ENCODE results near the gene C17orf107.
A peak's percentile ranks its signal among the peaks of the same experiment; 100 is the strongest.

Gene C17orf107

DNA sequence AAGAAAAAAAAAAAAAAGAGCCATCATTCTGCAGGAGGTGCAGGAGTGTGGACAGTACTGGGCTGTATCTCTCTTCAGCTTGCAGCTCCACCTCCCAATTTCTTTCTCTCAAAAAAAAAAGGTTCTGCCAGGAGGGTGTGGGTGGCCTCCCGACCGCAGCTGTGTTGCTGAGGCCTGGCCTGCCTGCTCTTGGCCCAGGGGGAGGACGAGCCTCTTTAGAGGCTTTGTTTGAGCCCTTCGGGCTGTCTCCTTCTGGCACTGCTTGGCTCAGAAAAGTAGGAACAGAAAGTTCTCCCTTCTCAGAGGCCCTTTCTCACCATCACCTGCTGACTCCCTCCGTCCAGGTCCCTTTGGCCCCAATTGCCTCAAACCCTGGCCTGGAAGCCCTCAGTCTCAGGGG is 22.2 kb upstream of the C17orf107 start:
- DNase-seq (ENCODE audit: low read depth): no peak

DNA sequence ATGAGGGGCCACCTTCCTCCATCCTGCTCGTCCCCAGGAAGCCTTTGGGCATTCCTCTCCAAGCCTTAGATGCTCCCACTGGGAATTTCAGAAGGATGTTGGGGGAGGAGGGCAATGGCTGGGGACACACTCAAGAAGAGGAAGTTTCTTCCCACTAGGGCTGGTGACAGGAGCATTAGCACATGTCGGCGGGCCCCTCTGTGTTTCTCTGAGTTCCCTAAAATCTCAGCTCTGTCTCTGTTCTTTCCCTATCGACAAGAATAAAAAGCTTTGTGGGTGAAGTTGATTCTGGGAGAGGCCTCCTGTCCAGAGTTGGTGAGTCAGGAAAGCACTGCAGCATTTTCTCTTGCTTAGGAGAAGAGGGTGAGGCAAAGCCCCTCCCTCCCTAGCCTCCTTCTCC is 19.7 kb upstream of the C17orf107 start:
- DNase-seq (ENCODE audit: low read depth): no peak

DNA sequence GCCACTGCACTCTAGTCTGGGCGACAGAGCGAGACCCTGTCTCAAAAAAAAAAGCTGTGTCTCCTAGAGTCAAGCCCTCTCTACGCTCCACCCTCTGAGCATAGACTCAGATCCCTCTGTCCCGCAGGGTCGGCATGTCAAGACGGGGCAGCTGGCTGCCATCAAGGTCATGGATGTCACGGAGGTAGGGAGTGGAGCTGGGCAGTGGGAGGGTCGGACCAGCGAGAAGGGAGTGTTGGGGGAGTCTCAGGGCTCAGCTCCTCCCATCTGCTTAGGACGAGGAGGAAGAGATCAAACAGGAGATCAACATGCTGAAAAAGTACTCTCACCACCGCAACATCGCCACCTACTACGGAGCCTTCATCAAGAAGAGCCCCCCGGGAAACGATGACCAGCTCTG is 18.5 kb upstream of the C17orf107 start:
- no peak for DNase-seq (ENCODE audit: low read depth)

DNA sequence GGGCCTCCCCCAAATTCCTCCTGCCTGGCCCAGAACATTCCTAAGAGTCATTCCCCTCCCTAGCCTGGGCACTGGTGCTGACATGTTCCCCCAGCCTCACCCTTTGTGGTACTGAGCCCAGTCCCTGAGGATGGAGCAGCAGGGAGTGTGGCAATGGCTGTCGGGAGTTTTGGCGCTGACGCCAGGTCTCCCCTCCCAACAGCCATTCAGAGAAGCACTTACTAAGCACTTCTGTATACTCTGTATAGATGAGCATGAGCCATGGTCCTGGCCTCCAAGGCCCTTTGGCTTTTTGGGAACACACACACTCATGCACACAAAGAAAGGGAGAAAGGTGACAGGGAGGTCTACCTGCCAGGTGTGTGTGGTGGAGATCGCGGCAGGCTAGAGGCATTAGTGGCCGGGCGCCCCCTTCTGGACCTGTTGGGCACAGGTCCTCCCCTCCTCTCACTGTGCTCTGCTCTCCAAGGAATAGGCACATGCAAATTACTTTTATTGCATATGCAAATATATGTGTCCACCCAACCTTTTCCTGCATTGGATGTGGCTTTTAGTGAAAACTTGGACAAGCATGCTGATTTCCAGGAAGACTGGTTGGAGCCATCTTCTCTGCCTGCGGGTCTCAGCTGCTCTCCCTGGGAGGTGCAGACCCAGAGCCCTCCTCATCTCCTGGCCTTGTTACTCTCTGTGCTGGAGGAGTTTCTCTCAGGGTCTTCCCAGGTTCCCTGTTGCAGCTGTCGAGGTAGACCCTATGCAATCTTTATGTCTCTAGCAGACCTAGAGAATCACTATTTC is 17.4 kb upstream of the C17orf107 start:
- peak; percentile 48 for DNase-seq (ENCODE audit: low read depth)

DNA sequence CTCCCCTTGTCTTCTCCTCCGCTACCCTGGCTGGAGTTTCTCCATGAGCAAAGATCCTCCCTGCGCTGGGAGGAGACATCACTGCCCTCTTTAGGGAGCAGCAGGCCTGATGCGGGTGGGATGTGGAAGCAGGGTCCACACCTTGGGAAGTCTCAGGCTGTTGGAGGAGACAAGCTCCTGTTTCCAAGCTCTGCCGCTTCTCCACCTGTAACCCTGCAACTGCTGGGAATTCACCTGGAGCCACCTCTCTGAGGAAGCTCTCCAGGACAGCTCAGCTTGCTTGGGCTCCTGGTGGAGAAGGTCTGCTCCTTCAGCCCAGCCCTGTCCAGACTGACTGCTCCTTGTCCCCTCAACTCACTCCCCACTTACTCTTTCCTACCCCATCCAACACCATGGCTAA is 14.8 kb upstream of the C17orf107 start:
- no peak for DNase-seq (ENCODE audit: low read depth)

DNA sequence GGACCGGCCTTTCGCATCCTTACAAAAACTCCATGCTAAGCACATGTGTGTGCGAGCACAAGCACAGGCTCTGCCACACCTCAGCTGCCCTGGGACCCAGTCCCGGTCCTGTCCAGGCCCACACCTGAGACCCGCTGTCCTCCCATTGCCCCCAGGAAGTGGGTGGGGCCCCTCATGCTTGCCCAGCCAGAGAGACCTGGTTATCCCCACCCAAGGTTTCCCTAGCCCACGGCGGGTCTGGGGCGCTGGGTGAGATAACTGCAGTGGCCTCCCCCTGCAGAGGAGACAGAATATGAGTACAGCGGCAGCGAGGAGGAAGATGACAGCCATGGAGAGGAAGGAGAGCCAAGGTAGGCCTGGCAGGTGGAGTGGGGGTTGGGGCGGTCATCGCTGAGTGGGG is 12.5 kb upstream of the C17orf107 start:
- DNase-seq (ENCODE audit: low read depth): no peak

DNA sequence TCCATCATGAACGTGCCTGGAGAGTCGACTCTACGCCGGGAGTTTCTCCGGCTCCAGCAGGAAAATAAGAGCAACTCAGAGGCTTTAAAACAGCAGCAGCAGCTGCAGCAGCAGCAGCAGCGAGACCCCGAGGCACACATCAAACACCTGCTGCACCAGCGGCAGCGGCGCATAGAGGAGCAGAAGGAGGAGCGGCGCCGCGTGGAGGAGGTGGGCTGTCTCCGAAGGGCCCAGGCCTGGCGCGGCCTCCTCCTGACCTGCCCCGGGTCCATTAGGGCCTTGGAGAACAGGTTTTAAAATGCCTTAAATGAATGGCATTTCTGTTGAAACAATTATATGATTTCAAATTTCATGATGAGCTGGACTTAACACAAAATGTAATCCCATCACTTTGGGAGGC is 11.8 kb upstream of the C17orf107 start:
- DNase-seq (ENCODE audit: low read depth): no peak

DNA sequence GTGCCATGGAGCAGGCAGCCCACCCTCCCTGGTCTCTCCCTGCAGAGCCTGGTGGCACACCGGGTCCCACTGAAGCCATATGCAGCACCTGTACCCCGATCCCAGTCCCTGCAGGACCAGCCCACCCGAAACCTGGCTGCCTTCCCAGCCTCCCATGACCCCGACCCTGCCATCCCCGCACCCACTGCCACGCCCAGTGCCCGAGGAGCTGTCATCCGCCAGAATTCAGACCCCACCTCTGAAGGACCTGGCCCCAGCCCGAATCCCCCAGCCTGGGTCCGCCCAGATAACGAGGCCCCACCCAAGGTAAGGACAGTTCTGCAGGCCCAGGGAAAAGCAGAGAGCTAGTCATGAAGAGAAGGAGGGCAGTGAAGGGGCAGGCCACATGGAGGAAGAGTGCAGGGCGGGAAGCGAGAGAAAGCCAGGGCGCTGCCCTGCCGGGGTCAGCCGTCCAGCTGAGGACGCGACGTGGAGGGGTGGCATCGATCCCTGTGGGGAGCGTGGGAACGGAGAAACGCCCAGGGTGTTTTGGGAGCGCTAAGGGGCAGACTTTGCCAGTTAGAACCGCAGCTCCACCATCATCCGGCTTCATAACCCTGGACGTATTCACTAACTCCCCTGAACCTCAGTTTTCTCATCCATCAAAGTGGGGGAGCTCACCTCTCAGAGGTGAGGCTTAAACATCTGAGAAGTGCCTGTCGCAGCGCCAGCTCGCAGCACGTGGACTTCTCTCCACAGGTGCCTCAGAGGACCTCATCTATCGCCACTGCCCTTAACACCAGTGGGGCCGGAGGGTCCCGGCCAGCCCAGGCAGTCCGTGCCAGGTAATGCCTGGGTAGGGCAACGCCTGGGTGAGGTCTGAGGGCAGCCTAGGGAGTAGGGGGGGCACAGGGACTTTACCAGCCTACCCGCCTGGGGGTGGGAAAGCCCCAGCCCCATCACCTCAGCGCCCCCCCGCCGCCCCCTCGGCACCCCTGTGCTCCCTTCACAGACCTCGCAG is 7.6 kb upstream of the C17orf107 start:
- no peak for DNase-seq (ENCODE audit: low read depth)

DNA sequence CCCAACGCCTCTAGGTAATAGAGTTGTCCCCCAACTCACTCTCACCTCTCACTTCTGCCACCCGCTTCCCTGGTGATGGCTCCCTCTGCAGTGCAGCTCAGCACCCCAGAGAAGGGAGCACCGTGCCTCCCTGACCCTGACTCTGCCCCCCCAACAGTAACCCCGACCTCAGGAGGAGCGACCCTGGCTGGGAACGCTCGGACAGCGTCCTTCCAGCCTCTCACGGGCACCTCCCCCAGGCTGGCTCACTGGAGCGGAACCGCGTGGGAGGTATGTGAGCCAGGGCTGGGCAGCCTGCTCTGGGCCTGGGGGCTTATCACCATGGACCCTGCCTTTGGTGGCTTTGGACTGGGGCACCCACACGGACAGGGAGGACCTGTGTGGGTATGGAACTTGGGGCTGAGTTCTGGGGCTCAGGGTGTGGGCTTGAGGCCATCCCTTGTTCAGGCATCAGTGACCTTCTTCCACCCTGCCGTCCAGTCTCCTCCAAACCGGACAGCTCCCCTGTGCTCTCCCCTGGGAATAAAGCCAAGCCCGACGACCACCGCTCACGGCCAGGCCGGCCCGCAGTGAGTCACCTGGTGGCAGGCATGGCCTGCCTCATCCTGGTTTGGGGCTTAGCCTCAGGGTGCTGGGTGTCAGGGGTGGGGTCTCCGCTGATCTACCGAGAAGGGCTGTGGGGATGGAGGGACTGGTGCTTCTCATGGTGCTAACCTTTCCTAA is 6.7 kb upstream of the C17orf107 start:
- DNase-seq (ENCODE audit: low read depth): no peak

DNA sequence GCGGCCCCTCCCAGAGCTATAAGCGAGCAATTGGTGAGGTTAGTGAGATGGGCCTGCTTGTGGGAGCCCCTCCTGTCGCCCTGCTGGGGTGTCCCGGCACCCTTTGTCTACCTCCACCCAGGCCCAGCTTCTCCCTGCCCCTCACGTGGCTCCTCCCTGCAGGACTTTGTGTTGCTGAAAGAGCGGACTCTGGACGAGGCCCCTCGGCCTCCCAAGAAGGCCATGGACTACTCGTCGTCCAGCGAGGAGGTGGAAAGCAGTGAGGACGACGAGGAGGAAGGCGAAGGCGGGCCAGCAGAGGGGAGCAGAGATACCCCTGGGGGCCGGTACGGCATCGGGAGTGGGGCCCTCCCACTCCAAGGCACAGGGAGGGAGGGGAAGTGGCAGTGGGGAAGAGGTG is 6.1 kb upstream of the C17orf107 start:
- DNase-seq (ENCODE audit: low read depth): no peak

DNA sequence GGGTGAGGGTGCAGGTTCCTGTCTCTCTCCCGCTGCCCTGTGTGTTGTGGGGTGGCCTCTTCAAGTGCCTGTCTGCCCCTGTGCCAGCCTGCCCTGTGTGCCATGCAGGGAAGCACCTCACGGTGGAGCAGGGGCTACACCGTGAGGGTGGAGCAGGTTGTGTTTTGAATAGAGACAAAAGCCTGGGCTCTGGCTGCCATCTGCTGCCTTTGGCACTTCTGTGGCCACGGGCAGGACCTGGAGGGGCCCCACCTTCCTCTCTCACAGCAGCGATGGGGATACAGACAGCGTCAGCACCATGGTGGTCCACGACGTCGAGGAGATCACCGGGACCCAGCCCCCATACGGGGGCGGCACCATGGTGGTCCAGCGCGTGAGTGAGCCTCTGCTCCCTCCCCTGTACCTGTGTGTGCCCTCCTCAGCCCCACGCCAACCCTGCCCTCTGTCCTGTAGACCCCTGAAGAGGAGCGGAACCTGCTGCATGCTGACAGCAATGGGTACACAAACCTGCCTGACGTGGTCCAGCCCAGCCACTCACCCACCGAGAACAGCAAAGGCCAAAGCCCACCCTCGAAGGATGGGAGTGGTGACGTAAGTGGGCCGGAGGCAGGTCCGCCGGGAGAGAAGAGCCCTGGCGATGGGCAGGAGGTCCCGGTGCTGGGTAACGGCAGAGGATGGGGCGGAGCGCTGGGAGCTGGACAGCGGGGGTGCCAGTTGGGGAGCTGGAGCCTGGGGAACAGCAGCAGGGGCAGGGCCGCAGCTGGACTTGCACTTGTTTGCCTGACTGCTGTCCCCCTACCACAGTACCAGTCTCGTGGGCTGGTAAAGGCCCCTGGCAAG is 5.4 kb upstream of the C17orf107 start:
- no peak for DNase-seq (ENCODE audit: low read depth)

DNA sequence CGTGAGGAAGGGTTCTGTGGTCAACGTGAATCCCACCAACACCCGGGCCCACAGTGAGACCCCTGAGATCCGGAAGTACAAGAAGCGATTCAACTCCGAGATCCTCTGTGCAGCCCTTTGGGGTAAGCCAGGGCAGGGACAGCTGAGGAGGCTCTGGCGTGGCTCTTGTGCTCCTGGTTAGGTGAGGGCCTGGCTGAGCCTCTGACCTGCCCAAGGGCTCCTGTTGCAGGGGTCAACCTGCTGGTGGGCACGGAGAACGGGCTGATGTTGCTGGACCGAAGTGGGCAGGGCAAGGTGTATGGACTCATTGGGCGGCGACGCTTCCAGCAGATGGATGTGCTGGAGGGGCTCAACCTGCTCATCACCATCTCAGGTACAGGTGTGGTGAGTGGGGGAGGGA is 4.2 kb upstream of the C17orf107 start:
- no peak for DNase-seq (ENCODE audit: low read depth)

DNA sequence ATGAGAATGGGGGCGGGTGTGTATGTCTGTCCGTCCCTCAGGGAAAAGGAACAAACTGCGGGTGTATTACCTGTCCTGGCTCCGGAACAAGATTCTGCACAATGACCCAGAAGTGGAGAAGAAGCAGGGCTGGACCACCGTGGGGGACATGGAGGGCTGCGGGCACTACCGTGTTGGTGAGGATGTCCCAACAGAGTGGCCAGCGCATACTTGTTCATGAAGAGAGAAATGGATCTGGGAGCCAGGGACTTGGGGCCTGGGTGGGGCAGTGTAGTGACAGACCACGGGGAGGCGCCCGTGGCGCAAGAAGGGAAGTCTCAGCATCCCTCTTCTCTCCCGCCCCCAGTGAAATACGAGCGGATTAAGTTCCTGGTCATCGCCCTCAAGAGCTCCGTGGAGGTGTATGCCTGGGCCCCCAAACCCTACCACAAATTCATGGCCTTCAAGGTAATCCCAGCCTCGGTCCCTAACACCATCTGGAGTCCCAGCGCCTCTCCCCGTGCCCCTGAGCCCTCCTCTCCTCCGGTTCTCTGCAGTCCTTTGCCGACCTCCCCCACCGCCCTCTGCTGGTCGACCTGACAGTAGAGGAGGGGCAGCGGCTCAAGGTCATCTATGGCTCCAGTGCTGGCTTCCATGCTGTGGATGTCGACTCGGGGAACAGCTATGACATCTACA is 3.5 kb upstream of the C17orf107 start:
- DNase-seq (ENCODE audit: low read depth): no peak

DNA sequence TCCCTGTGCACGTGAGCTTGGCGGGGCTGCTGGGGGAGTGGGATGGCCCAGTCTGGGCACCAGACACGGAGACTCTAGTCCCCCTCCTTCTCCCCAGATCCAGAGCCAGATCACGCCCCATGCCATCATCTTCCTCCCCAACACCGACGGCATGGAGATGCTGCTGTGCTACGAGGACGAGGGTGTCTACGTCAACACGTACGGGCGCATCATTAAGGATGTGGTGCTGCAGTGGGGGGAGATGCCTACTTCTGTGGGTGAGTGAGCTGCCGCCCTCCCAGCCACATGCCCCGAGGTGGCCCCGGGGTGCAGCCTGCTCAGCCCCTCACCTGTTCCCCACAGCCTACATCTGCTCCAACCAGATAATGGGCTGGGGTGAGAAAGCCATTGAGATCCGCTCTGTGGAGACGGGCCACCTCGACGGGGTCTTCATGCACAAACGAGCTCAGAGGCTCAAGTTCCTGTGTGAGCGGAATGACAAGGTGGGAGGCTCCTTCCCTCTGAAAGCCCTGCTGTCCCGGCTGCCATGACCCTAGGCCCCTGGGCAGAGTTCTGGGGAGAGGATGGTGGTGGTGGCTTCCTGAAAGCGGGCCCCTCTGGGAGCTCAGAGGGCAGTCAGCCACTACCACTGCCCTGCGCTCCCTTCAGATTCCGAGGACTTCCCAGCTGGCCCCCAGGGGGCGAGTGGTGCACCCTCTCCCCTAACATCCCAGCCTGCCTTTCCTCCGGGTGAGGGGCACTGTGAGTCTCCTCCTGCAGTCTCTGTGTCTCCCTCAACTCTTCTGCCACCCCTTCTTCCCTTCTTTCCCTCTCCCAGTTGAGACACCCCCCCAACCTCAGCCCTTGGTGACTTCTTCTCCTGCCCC is 2.8 kb upstream of the C17orf107 start:
- DNase-seq (ENCODE audit: low read depth): no peak

DNA sequence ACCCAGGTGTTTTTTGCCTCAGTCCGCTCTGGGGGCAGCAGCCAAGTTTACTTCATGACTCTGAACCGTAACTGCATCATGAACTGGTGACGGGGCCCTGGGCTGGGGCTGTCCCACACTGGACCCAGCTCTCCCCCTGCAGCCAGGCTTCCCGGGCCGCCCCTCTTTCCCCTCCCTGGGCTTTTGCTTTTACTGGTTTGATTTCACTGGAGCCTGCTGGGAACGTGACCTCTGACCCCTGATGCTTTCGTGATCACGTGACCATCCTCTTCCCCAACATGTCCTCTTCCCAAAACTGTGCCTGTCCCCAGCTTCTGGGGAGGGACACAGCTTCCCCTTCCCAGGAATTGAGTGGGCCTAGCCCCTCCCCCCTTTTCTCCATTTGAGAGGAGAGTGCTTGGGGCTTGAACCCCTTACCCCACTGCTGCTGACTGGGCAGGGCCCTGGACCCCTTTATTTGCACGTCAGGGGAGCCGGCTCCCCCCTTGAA is 2.1 kb upstream of the C17orf107 start:
- no peak for DNase-seq (ENCODE audit: low read depth)

DNA sequence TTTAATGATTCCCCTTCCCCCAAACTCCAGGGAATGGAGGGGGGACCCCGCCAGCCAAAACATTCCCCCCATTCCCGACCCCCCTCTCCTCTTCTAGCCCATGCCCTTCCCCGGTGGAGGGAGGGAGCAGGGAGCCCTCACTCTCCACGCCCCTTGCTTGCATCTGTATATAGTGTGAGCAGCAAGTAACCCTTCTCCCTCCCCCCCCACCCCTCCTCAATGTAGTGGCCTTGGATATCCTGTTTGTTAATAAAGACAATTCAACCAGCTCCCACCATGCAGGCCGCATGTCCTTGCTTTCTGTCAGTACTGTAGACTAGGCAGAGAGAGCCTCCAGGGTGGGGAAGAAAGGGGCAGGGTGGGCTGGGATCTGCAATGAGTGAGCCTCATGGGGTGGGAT is 1.6 kb upstream of the C17orf107 start:
- DNase-seq (ENCODE audit: low read depth): no peak

DNA sequence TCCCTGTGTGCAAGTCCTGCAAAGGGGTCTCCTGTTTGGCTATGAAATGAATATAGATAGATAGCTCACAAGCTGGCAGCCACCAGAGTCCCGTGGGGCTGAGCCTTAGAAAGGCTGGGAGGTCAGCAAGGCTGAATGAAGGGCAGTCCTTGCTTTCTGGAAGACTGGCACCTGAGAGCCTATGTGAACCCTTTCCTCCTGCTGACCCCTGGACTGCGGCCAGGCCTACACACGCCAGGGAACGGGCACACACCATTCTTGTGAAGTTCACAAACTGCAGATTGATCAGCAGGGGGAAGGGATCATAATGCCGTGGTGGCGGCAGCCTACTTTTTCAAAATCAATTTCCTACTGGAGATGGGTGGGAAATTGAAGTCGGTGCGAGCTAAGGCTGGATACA is 985 bp upstream of the C17orf107 start:
- DNase-seq (ENCODE audit: low read depth): no peak

DNA sequence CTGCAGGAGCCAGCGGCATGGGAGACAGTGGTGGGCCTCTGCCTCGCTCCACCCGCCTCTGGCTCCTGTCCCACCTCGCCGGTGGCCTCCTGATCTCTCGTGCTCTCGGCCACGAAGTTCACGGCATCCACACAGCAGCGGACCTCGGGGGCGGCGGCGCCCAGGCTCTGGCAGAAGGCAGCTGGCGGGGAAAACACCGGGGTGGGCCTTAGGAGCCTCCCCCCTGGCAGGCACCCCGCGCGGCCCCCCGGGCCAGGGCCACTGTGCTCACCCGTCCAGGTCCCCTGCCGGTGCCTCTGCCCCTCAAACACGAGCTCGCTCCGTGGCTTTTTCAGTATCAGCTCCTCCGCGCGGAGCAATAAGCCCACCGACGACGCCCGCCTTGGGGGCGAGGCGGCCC is 409 bp upstream of the C17orf107 start:
- peak; percentile 15 for DNase-seq (ENCODE audit: low read depth)

DNA sequence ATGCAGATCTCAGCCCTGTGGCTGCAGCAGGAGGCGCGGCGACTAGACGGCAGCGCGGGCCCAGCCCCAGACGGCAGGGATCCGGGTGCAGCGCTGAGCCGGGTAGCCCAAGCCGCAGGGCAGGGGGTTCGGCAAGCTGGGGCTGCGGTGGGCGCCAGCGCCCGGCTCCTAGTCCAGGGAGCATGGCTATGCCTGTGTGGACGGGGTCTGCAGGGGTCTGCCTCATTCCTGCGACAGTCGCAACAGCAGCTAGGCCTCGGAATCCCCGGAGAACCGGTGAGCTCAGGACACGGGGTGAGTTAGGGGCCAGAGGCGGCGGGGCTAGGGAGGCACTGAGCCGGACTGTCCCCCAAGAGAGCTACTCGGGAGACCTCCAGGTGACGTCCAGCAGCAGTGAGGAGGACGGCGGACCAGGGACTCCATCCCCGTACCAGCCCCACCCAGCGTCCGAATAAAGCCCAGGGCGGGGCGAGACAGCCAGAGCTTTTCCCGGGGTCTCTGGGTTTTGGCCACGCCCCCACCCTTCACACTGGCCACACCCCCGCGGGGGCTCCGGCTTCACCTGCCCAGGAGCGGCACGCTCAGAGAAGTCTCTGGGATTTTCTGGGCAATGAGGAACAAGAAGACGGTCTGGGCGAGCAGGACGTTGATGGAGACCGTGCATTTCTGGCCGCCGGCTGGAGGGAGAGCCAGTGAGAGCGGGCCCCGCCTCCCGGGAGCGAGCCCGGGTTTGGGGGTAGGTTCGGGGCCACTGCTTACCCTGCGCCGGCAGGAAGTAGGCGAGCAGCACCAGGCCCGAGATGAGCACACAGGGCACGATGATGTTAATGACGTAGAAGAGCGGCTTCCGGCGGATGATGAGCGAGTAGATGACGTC is 1.1 kb downstream of the C17orf107 start:
- peak; percentile 30 for DNase-seq (ENCODE audit: low read depth)
